Natural killer cell (primary cell): Measurements from ENCODE around the gene BTBD9. TPM values are rescaled to one million over a fixed set of nuclear protein-coding genes. Genes with fewer than 3 reads are reported as not detected.

ENCODE experiments used
- ATAC-seq, 3 donors: fragments of 150-1000 bp in 2 of 3; fragments of 200-7000 bp in 1 of 3; cut with Tn5 transposase; 1 replicate in 1 of 3; 2 replicates in 2 of 3; pipeline ENCODE4 v1.10.0; 2021; ENCODE audit warnings: mild to moderate bottlenecking in 2 of 3, moderate library complexity in 2 of 3
- DNase-seq, 2 donors: peaks; one replicate each; pipeline versions ENCODE4 v3.0.0 to v3.0.0-alpha.2; 2013 to 2021; ENCODE audit warnings: mixed read lengths in 1 of 2
- H3K27ac ChIP-seq: one replicate; pipeline ENCODE4 v1.5.1; 2013; ENCODE audit warnings: mild to moderate bottlenecking, low read length
- H3K27me3 ChIP-seq: one replicate; pipeline ENCODE4 v1.6.1; 2013; ENCODE audit warnings: low read length; ENCODE audit not compliant: control insufficient read depth, insufficient read depth
- H3K36me3 ChIP-seq: one replicate; pipeline ENCODE4 v1.6.1; 2013; ENCODE audit warnings: low read length; ENCODE audit not compliant: control insufficient read depth, insufficient read depth
- H3K4me1 ChIP-seq: one replicate; pipeline ENCODE4 v1.6.1; 2013; ENCODE audit warnings: low read length; ENCODE audit not compliant: control insufficient read depth, insufficient read depth
- H3K4me3 ChIP-seq: one replicate; pipeline ENCODE4 v1.5.1; 2013; ENCODE audit warnings: low read length
- H3K9me3 ChIP-seq: one replicate; pipeline ENCODE4 v1.6.1; 2013; ENCODE audit warnings: low read length; ENCODE audit not compliant: control insufficient read depth, insufficient read depth
- H3K27ac Mint-ChIP-seq, 2 donors: one replicate each; pipeline ENCODE4 v1.8.0; 2022; ENCODE audit warnings: mild to moderate bottlenecking in 2 of 2, mixed read lengths in 2 of 2, moderate library complexity in 1 of 2
- H3K27me3 Mint-ChIP-seq, 2 donors: one replicate each; pipeline ENCODE4 v1.8.0; 2022; ENCODE audit warnings: low read depth in 2 of 2, mixed read lengths in 2 of 2
- H3K36me3 Mint-ChIP-seq: one replicate; pipeline ENCODE4 v1.8.0; 2022; ENCODE audit warnings: mixed read lengths
- H3K4me1 Mint-ChIP-seq, 2 donors: one replicate each; pipeline ENCODE4 v1.8.0; 2022; ENCODE audit warnings: mixed read lengths in 2 of 2
- H3K4me3 Mint-ChIP-seq: one replicate; pipeline ENCODE4 v1.8.0; 2022; ENCODE audit warnings: mild to moderate bottlenecking, moderate library complexity, mixed read lengths
- H3K9me3 Mint-ChIP-seq, 2 donors: one replicate each; pipeline ENCODE4 v1.8.0; 2022; ENCODE audit warnings: mixed read lengths in 2 of 2
- CTCF ChIP-seq: fragments of 200-600 bp; IDR thresholded peaks from one replicate; pipeline ENCODE4 v1.8.0; 2022; ENCODE audit warnings: antibody characterized with exemption
- WGBS: methylation state at CpG from one replicate; pipeline ENCODE4 v1.1.7; 2013; ENCODE audit warnings: missing lambda C conversion rate; ENCODE audit not compliant: insufficient coverage; 5-methylcytosine and 5-hydroxymethylcytosine counted together
- intact Hi-C: fragments of 100-400 bp; cut with micrococcal nuclease; formaldehyde crosslinking; loops from one replicate; pipeline ENCODE4 v1.14.2; 2022
- total RNA-seq, 4 donors: library from RNA; stranded (reverse); fragments of 120-200 nt in 1 of 4; gene quantifications; one replicate each; pipeline versions ENCODE4 v1.2.3 to v1.2.4, GENCODE V29; 2013 to 2022

Gene BTBD9
- total RNA-seq, 3 donors from 2014 or later (not counting 1 experiment from before 2014, with no cell fraction given): 51.6 to 70.3 (median 54.3) TPM

DNA sequence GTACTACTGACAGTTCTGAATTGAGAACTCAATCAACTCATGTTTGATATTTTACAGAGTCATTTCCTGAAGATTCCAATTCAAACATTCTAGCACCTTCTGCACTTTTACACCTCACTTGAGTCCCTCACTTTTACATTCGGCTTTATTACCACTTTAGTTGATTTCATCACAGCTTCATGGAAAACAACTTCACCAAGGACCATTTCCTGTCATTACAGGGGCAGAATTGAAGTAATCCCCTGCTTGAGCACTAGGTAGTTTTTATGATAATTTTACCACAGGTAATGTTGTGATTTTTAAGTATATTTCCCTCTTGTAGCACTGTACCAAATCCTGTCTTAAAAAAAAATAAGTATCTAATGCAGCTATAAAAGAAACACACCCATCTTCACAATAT lies 312.9 kb downstream of the BTBD9 start:
- ATAC-seq (no peak), DNase-seq (no peak)
- no peaks in the 10 kb centered on the region for H3K27me3 ChIP-seq
- no peaks in the 10 kb centered on the region for H3K4me1 ChIP-seq
- H3K27ac ChIP-seq: no peak overlapping the region
- no peaks in the 10 kb centered on the region for H3K36me3 ChIP-seq
- intact Hi-C loops: no loop called here
- TF ChIP-seq CTCF: no peak
- H3K4me3 ChIP-seq: no peak overlapping the region
- no peak overlapping the region for H3K27ac Mint-ChIP-seq
- H3K27me3 Mint-ChIP-seq: no peaks in the 10 kb centered on the region
- WGBS: 50% methylated on average over 1 of the region's 1 CpG
- no peaks in the 10 kb centered on the region for H3K9me3 Mint-ChIP-seq
- H3K4me3 Mint-ChIP-seq: no peak overlapping the region
- H3K4me1 Mint-ChIP-seq: peaks cover 0 to 23% of the 10 kb centered on the region in 2 donors
- no peaks in the 10 kb centered on the region for H3K36me3 Mint-ChIP-seq
- no peaks in the 10 kb centered on the region for H3K9me3 ChIP-seq

GRCh38 chr6:38323216-38323615 lies 316.5 kb downstream of the BTBD9 start:
- Mint-ChIP-seq H3K4me3 (no peak overlapping the region), H3K4me1 (peaks cover 0 to 23% of the 10 kb centered on the region in 2 donors), H3K9me3 (no peaks in the 10 kb centered on the region), H3K27me3 (no peaks in the 10 kb centered on the region), H3K36me3 (no peaks in the 10 kb centered on the region), H3K27ac (no peak overlapping the region)
- DNase-seq (no peak), ATAC-seq (no peak)
- Histone ChIP-seq H3K4me1 (no peaks in the 10 kb centered on the region), H3K9me3 (no peaks in the 10 kb centered on the region), H3K27ac (no peak overlapping the region), H3K27me3 (no peaks in the 10 kb centered on the region), H3K4me3 (no peak overlapping the region), H3K36me3 (no peaks in the 10 kb centered on the region)
- no CpG with 5 or more reads among the region's 1 CpG for WGBS
- TF ChIP-seq CTCF: no peak
- intact Hi-C loops: no loop called here

DNA sequence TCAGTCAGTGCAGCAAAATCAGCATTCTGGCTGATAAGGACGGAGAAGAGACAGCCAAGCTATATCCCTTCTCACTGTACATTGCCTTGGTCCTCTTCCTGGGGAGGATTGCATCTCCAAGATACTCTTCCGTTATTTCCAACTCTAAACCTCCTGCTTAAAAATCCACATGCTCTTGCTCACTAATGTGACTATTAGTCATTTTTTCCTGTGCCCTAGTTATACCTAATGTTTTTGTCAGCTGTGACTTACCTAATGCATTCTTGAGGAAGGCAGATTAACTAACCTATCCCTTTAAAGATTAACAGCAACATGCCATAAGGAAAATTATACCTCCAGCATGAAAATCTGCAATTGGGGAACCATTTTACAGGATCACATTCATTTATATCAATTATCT lies 317.6 kb downstream of the BTBD9 start:
- TF ChIP-seq CTCF: no peak
- ATAC-seq: no peak
- Histone ChIP-seq H3K9me3 (no peaks in the 10 kb centered on the region), H3K27ac (no peak overlapping the region), H3K4me1 (no peaks in the 10 kb centered on the region), H3K4me3 (no peak overlapping the region), H3K27me3 (no peaks in the 10 kb centered on the region), H3K36me3 (no peaks in the 10 kb centered on the region)
- Mint-ChIP-seq H3K27me3 (no peaks in the 10 kb centered on the region), H3K27ac (no peak overlapping the region), H3K4me1 (peaks cover 0 to 19% of the 10 kb centered on the region in 2 donors), H3K36me3 (no peaks in the 10 kb centered on the region), H3K9me3 (no peaks in the 10 kb centered on the region), H3K4me3 (no peak overlapping the region)
- WGBS: 93% methylated on average over 2 of the region's 2 CpGs
- intact Hi-C loops: no loop called here
- no peak for DNase-seq

DNA sequence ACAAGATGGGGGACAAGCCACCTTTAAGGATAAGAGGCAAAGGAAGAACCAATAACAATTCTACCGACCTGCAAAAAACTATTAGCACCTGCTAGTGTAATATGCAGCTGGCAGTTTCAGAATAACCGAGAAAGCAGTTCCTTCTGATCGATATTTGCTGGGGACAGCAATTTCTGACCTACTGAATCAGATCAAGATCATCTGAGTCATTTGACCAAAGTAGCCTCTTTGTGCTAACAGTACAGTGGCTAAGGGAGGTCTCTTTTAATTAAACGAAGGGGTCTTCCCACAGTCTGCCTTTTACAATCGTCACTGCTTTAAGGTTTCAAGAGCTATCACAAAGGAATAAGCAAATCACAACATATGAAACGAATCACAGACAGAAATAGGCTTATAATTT lies 318.9 kb downstream of the BTBD9 start:
- Mint-ChIP-seq H3K9me3 (no peaks in the 10 kb centered on the region), H3K36me3 (no peaks in the 10 kb centered on the region), H3K4me1 (peaks cover 0 to 10% of the 10 kb centered on the region in 2 donors), H3K27me3 (no peaks in the 10 kb centered on the region), H3K4me3 (no peak overlapping the region), H3K27ac (no peak overlapping the region)
- no peak overlapping the region for H3K4me3 ChIP-seq
- DNase-seq (no peak), ATAC-seq (no peak)
- 60% methylated on average over 6 of the region's 6 CpGs for WGBS
- no peaks in the 10 kb centered on the region for H3K4me1 ChIP-seq
- intact Hi-C loops: no loop called here
- no peaks in the 10 kb centered on the region for H3K9me3 ChIP-seq
- TF ChIP-seq CTCF: no peak
- H3K27ac ChIP-seq: no peak overlapping the region
- H3K36me3 ChIP-seq: no peaks in the 10 kb centered on the region
- H3K27me3 ChIP-seq: no peaks in the 10 kb centered on the region
